ENCODE results near the gene GBE1.

The GBE1 gene

GRCh38 chr3:81459733-81460132 is 301.7 kb downstream of the GBE1 start:
- DNase-seq (ENCODE audit: low read depth): no peak
- no peak overlapping the region for H3K4me3 ChIP-seq (replicated peaks; ENCODE audit: low read depth, low read length)
- no peak for TF ChIP-seq CTCF (IDR thresholded peaks at IDR 0.05; ENCODE audit: low read length, missing control alignments)

GRCh38 chr3:81452418-81452817 is 309.0 kb downstream of the GBE1 start:
- no peak overlapping the region for H3K4me3 ChIP-seq (replicated peaks; ENCODE audit: low read depth, low read length)
- no peak for DNase-seq (ENCODE audit: low read depth)
- TF ChIP-seq CTCF (IDR thresholded peaks at IDR 0.05; ENCODE audit: low read length, missing control alignments): no peak

GRCh38 chr3:81451611-81452010 is 309.8 kb downstream of the GBE1 start:
- peak; percentile 69 for DNase-seq (ENCODE audit: low read depth)
- no peak overlapping the region for H3K4me3 ChIP-seq (replicated peaks; ENCODE audit: low read depth, low read length)
- TF ChIP-seq CTCF (IDR thresholded peaks at IDR 0.05; ENCODE audit: low read length, missing control alignments): no peak

GRCh38 chr3:81451140-81451539 is 310.3 kb downstream of the GBE1 start:
- no peak for DNase-seq (ENCODE audit: low read depth)
- no peak overlapping the region for H3K4me3 ChIP-seq (replicated peaks; ENCODE audit: low read depth, low read length)
- TF ChIP-seq CTCF (IDR thresholded peaks at IDR 0.05; ENCODE audit: low read length, missing control alignments): no peak

GRCh38 chr3:81446806-81447205 is 314.6 kb downstream of the GBE1 start:
- TF ChIP-seq CTCF (IDR thresholded peaks at IDR 0.05; ENCODE audit: low read length, missing control alignments): no peak
- H3K4me3 ChIP-seq (replicated peaks; ENCODE audit: low read depth, low read length): no peak overlapping the region
- no peak for DNase-seq (ENCODE audit: low read depth)

DNA sequence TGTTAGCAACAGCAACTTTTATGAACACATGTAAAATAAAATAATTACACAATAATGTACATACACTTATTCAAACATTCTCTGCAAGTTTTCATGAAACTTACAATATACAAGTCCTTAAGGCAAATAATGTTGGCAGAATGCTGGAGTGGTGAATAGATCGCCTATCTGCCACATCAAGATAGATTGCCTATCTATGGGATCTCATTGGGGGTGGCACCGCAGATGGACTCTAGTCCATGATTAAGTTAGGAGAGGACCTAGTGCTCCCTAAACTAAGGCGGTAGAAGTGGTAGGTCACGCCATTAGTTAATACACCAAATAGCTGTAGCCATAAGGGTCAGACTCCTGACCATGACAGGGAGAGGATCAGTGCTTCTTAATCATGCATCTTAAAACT is 315.7 kb downstream of the GBE1 start:
- H3K4me3 ChIP-seq (replicated peaks; ENCODE audit: low read depth, low read length): no peak overlapping the region
- DNase-seq (ENCODE audit: low read depth): no peak
- TF ChIP-seq CTCF (IDR thresholded peaks at IDR 0.05; ENCODE audit: low read length, missing control alignments): no peak

GRCh38 chr3:81444817-81445460 is 316.5 kb downstream of the GBE1 start:
- TF ChIP-seq CTCF (IDR thresholded peaks at IDR 0.05; ENCODE audit: low read length, missing control alignments): no peak
- H3K4me3 ChIP-seq (replicated peaks; ENCODE audit: low read depth, low read length): no peak overlapping the region
- no peak for DNase-seq (ENCODE audit: low read depth)

Data from fibroblast of pulmonary artery (primary cell).